Caki2 (cell line): ENCODE results near the gene LPP. TPM values are rescaled to one million over a fixed set of nuclear protein-coding genes. Genes with fewer than 3 reads are reported as not detected.

Experiments
- DNase-seq: peaks from one replicate; pipeline ENCODE4 v3.0.0-alpha.2; 2015; ENCODE audit warnings: low read depth
- in situ Hi-C: cut with HindIII; loops from 2 replicates; pipeline ENCODE4 v1.10.0; 2016; ENCODE audit warnings: low sequenced_read_pairs, low pct_unique_long_range_greater_than_20kb, mixed read lengths
- total RNA-seq: library from RNA; depleted of rRNA; stranded (reverse); fragments of >200 nt; shearing (Covaris generic); gene quantifications from 2 replicates; pipeline ENCODE4 v1.2.3, GENCODE V29; 2014; ENCODE audit warnings: low replicate concordance

LPP gene
- total RNA-seq, 1 experiment from 2014 or later: 9.2 TPM

GRCh38 chr3:188649521-188649920 lies 495.6 kb downstream of the LPP start:
- in situ Hi-C loops: no loop called here

GRCh38 chr3:188656196-188656982 lies 502.4 kb downstream of the LPP start:
- no peak for DNase-seq
- in situ Hi-C loops: no loop called here

More at GRCh38 chr3:188649521-188649920, 495.6 kb downstream of the LPP start:
- no peak for DNase-seq

- DNase-seq: no peak
- in situ Hi-C loops: no loop called here
Measured at GRCh38 chr3:188658606-188659005, 504.6 kb downstream of the LPP start.

GRCh38 chr3:188659449-188660090 lies 505.6 kb downstream of the LPP start:
- in situ Hi-C loops: no loop called here

GRCh38 chr3:188660415-188660814 lies 506.5 kb downstream of the LPP start:
- in situ Hi-C loops: no loop called here
- DNase-seq: no peak

More at GRCh38 chr3:188659449-188660090, 505.6 kb downstream of the LPP start:
- no peak for DNase-seq

GRCh38 chr3:188661806-188662205 lies 507.8 kb downstream of the LPP start:
- in situ Hi-C loops: no loop called here
- no peak for DNase-seq

- no peak for DNase-seq
- in situ Hi-C loops: no loop called here
Measured at GRCh38 chr3:188662214-188662613, 508.3 kb downstream of the LPP start.

DNA sequence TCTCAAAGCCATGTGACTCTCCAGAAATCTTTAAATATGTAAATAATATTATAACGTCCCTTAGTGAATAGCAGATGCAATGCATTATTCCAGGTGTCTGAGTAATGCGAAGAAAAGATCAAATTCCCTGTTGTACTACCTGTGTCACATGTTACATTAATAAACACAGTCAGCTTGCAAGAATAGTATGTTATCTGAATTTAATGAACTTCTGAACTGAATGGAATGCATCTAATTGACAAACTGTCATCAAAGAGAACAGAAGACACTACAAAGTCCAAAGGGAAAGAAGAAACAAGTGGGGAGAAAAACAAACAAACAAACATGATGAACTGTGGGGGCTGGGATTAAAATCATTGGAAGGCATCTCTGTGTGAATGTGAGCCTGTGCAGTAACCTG lies 508.8 kb downstream of the LPP start:
- in situ Hi-C loops: no loop called here

GRCh38 chr3:188663839-188664238 lies 509.9 kb downstream of the LPP start:
- in situ Hi-C loops: no loop called here
- DNase-seq: no peak

More for the DNA sequence above, 508.8 kb downstream of the LPP start:
- DNase-seq: no peak

GRCh38 chr3:188664795-188665194 lies 510.8 kb downstream of the LPP start:
- in situ Hi-C loops: no loop called here
- no peak for DNase-seq

DNA sequence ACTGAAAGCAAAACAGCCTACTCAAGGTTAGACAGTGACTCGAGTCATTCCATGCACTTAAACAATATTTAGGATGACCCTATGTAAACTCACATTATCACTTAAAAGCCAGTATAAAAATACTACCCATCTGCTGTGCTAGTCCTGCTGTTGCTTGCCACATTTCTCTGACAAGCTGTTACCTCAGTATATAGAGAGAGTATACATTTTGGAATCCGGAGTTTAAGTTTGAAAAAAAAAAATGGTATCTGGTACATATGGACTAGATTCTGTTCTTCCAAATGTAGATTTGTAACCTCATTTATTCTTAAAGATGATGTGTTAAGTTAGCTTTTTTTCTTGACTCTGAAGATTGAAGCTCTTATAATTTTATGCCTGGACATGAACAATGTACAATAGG lies 514.0 kb downstream of the LPP start:
- in situ Hi-C loops: no loop called here
- no peak for DNase-seq

DNA sequence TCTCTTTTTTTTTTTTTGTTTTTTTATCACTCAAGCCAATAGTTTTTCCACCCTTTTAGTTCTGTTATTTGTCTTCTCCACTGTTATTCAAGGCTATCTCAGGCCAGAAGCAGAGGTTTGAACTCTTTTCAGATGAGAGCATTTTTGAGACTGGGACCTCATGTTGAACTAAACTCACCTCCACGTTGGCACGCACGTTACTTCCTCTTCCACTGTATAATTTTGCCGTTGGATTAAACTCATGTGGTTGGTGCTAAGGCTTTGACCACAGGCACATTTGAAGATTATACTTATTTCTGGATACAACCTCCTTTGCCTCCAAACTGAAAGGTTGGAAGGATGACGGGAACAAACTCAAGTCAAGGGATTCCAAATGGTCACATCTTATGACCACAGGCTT lies 516.5 kb downstream of the LPP start:
- in situ Hi-C loops: no loop called here
- DNase-seq: no peak

GRCh38 chr3:188671971-188672370 lies 518.0 kb downstream of the LPP start:
- in situ Hi-C loops: no loop called here
- no peak for DNase-seq

DNA sequence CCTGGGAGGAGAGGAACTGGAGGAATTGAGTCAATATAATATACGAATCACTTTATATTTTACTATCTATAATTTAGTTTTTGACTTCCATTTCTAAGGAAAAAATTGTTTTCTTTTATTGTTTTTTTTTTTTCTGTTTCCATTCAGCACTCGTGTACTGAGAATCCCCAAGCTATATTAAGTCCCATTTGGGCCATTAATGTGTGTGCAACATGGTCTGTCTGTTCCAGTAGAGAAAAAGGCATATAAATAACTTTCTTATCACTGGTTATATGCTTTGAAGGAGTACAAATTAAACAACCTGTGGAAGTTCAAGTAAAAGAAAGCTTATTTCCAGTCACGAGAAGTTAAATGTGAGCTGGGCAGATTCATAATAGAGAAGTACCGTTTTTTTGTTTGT lies 518.9 kb downstream of the LPP start:
- DNase-seq: no peak
- in situ Hi-C loops: no loop called here

DNA sequence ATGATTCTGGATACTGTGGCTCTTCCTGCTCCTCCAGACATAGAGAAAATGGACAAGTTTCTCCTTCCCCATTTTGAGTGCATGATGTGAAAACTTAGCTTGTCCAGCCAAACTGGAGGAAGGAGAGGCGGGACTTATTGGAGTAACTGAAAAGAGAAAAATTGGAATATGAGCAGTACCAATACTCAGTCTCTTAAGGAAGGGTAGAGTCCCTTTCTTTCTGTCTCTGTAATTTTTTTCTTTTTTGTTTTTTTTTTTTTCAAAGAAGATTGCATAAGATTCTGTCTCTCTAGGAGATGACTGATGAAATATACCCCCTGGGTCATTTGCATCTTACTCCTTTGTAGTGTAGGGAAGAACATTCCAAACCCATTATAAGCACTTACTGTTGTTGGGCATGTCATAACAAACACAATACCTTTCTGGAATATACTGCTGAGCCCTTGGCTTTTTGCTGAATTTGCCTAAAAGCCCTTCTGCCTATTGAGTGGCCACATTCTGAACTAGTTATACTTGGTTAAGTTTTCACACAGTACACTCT lies 519.8 kb downstream of the LPP start:
- no peak for DNase-seq
- in situ Hi-C loops: no loop called here

DNA sequence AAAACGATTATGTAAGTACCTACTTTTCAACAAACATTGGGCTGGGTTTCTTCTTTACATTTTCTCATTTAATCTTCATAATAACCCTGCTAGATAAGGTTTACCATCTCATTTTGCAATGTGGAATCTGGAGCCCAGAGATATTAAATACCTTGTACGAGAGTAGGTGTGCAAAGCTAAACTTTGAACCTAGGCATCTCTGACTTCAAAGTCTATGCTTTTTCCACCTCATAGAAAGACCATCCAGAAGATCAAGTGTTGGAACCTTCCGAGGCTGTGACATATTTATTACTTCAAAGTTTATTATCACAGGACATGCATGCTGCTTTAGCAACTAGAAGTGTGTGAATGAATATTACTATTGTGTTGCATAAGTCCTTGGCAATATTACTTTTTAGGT lies 520.6 kb downstream of the LPP start:
- no peak for DNase-seq
- in situ Hi-C loops: no loop called here

GRCh38 chr3:188677344-188677743 lies 523.4 kb downstream of the LPP start:
- no peak for DNase-seq
- in situ Hi-C loops: no loop called here

GRCh38 chr3:188680189-188680588 lies 526.2 kb downstream of the LPP start:
- no peak for DNase-seq
- in situ Hi-C loops: no loop called here

DNA sequence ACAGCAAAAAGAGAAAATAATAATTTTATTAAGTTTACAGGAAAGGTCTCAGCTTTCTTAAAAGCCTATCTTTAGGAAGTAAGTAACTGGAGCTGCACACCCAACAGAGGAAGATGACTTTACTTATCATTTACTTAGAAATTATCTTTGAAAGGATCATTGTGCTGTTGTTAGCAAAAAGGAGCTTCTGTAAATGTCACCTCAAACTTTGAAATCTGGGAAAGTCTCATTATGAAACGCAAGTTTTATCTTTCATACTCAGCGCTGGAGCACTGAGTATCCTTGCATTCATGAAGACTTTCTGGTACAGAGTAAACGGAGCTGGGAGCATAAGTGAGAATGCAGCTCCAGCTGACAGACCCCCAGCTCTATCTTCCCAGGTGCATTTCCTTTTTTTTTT lies 526.6 kb downstream of the LPP start:
- in situ Hi-C loops: no loop called here
- no peak for DNase-seq

GRCh38 chr3:188682316-188682715 lies 528.4 kb downstream of the LPP start:
- in situ Hi-C loops: no loop called here
- no peak for DNase-seq
